Skeletal muscle satellite cell (primary cell): ENCODE data around the gene IGLL5.

Experiments used
- H3K27me3 ChIP-seq: 2 replicates; pipeline ENCODE4 v1.7.0; 2013; ENCODE audit warnings: low read length; ENCODE audit not compliant: control insufficient read depth, insufficient read depth
- H3K36me3 ChIP-seq: 2 replicates; pipeline ENCODE4 v1.7.0; 2013; ENCODE audit warnings: mild to moderate bottlenecking, control low read depth, low read length; ENCODE audit not compliant: insufficient read depth
- H3K4me1 ChIP-seq: 2 replicates; pipeline ENCODE4 v1.7.0; 2013; ENCODE audit warnings: low read length; ENCODE audit not compliant: control insufficient read depth, insufficient read depth
- H3K4me2 ChIP-seq: 2 replicates; pipeline ENCODE4 v1.7.0; 2013; ENCODE audit warnings: mild to moderate bottlenecking, low read length
- H3K4me3 ChIP-seq: 2 replicates; pipeline ENCODE4 v1.7.0; 2013; ENCODE audit warnings: low read length
- H3K9ac ChIP-seq: 2 replicates; pipeline ENCODE4 v1.7.0; 2013; ENCODE audit warnings: mild to moderate bottlenecking, low read depth, low read length, moderate library complexity
- H3K9me3 ChIP-seq: replicated peaks from 2 replicates; pipeline ENCODE4 v1.7.0; 2013; ENCODE audit warnings: mild to moderate bottlenecking, control low read depth, low read length

Gene IGLL5

GRCh38 chr22:22923930-22924329 lies 36.3 kb downstream of the IGLL5 start:
- H3K9me3 ChIP-seq: no peaks in the 10 kb centered on the region
- H3K27me3 ChIP-seq: peaks cover 5% of the 10 kb centered on the region
- H3K4me3 ChIP-seq: no peak overlapping the region
- no peak overlapping the region for H3K4me2 ChIP-seq
- H3K36me3 ChIP-seq: no peaks in the 10 kb centered on the region
- H3K9ac ChIP-seq: no peak overlapping the region
- peaks cover 4% of the 10 kb centered on the region for H3K4me1 ChIP-seq

GRCh38 chr22:22924369-22925145 lies 36.9 kb downstream of the IGLL5 start:
- Histone ChIP-seq H3K4me2 (no peak overlapping the region), H3K9me3 (no peaks in the 10 kb centered on the region), H3K4me3 (no peak overlapping the region), H3K9ac (no peak overlapping the region), H3K4me1 (peaks cover 4% of the 10 kb centered on the region), H3K36me3 (no peaks in the 10 kb centered on the region), H3K27me3 (peaks cover 5% of the 10 kb centered on the region)

GRCh38 chr22:22925146-22925804 lies 37.7 kb downstream of the IGLL5 start:
- Histone ChIP-seq H3K36me3 (no peaks in the 10 kb centered on the region), H3K4me2 (no peak overlapping the region), H3K27me3 (peaks cover 5% of the 10 kb centered on the region), H3K9ac (no peak overlapping the region), H3K9me3 (no peaks in the 10 kb centered on the region), H3K4me1 (peaks cover 4% of the 10 kb centered on the region), H3K4me3 (no peak overlapping the region)

- no peaks in the 10 kb centered on the region for H3K9me3 ChIP-seq
- peaks cover 5% of the 10 kb centered on the region for H3K27me3 ChIP-seq
- peaks cover 4% of the 10 kb centered on the region for H3K4me1 ChIP-seq
- no peak overlapping the region for H3K9ac ChIP-seq
- H3K4me2 ChIP-seq: no peak overlapping the region
- H3K36me3 ChIP-seq: no peaks in the 10 kb centered on the region
- H3K4me3 ChIP-seq: no peak overlapping the region
These were observed 38.3 kb downstream of the IGLL5 start for GRCh38 chr22:22925805-22926369.

GRCh38 chr22:22926370-22927195 lies 39.0 kb downstream of the IGLL5 start:
- Histone ChIP-seq H3K4me3 (no peak overlapping the region), H3K4me2 (no peak overlapping the region), H3K9ac (no peak overlapping the region), H3K9me3 (no peaks in the 10 kb centered on the region), H3K27me3 (peaks cover 5% of the 10 kb centered on the region), H3K36me3 (no peaks in the 10 kb centered on the region), H3K4me1 (peaks cover 4% of the 10 kb centered on the region)

- H3K4me1 ChIP-seq: peaks cover 4% of the 10 kb centered on the region
- no peak overlapping the region for H3K4me2 ChIP-seq
- peaks cover 5% of the 10 kb centered on the region for H3K27me3 ChIP-seq
- no peak overlapping the region for H3K9ac ChIP-seq
- H3K36me3 ChIP-seq: no peaks in the 10 kb centered on the region
- no peaks in the 10 kb centered on the region for H3K9me3 ChIP-seq
- no peak overlapping the region for H3K4me3 ChIP-seq
These were observed 39.7 kb downstream of the IGLL5 start for GRCh38 chr22:22927196-22927887.

- no peak overlapping the region for H3K4me3 ChIP-seq
- peaks cover 5% of the 10 kb centered on the region for H3K27me3 ChIP-seq
- H3K9me3 ChIP-seq: no peaks in the 10 kb centered on the region
- peaks cover 4% of the 10 kb centered on the region for H3K4me1 ChIP-seq
- no peak overlapping the region for H3K4me2 ChIP-seq
- no peak overlapping the region for H3K9ac ChIP-seq
- H3K36me3 ChIP-seq: no peaks in the 10 kb centered on the region
These were observed 40.5 kb downstream of the IGLL5 start for GRCh38 chr22:22927888-22928665.

GRCh38 chr22:22928666-22929380 lies 41.2 kb downstream of the IGLL5 start:
- H3K36me3 ChIP-seq: no peaks in the 10 kb centered on the region
- H3K4me1 ChIP-seq: peaks cover 4% of the 10 kb centered on the region
- H3K27me3 ChIP-seq: peaks cover 5% of the 10 kb centered on the region
- no peak overlapping the region for H3K9ac ChIP-seq
- H3K4me2 ChIP-seq: no peak overlapping the region
- no peak overlapping the region for H3K4me3 ChIP-seq
- H3K9me3 ChIP-seq: no peaks in the 10 kb centered on the region

GRCh38 chr22:22929381-22930221 lies 42.0 kb downstream of the IGLL5 start:
- Histone ChIP-seq H3K4me3 (no peak overlapping the region), H3K4me2 (no peak overlapping the region), H3K4me1 (peaks cover 4% of the 10 kb centered on the region), H3K9me3 (no peaks in the 10 kb centered on the region), H3K27me3 (peaks cover 5% of the 10 kb centered on the region), H3K9ac (no peak overlapping the region), H3K36me3 (no peaks in the 10 kb centered on the region)
